Small intestine (tissue), 7 donors: ENCODE measurements around the gene KIF25. TPM values are rescaled to one million over a fixed set of nuclear protein-coding genes. Genes with fewer than 3 reads are reported as not detected.

Source experiments
- DNase-seq, 2 donors: peaks; one replicate each; pipeline versions ENCODE4 v3.0.0 to v3.0.0-alpha.2; 2013
- FAIRE-seq: peaks from 2 replicates; lab custom pipeline; 2012; peaks lifted over from hg19 to GRCh38; lab: Jason Lieb, UNC
- H3K27ac ChIP-seq, 3 donors: one replicate each; pipeline ENCODE4 v1.5.1; 2013; ENCODE audit warnings: low read length in 2 of 3, mild to moderate bottlenecking in 2 of 3, control low read depth in 1 of 3, inconsistent platforms in 1 of 3, low read depth in 1 of 3, moderate library complexity in 1 of 3
- H3K27me3 ChIP-seq, 3 donors: one replicate each; pipeline ENCODE4 v1.6.1; 2013; ENCODE audit warnings: low read length in 3 of 3, inconsistent platforms in 1 of 3; ENCODE audit not compliant: control insufficient read depth in 3 of 3, insufficient read depth in 3 of 3
- H3K36me3 ChIP-seq, 3 donors: one replicate each; pipeline ENCODE4 v1.6.1; 2013; ENCODE audit warnings: low read length in 3 of 3, inconsistent platforms in 1 of 3, low read depth in 1 of 3, mild to moderate bottlenecking in 1 of 3, moderate library complexity in 1 of 3; ENCODE audit not compliant: control insufficient read depth in 3 of 3, insufficient read depth in 2 of 3
- H3K4me1 ChIP-seq, 3 donors: one replicate each; pipeline ENCODE4 v1.6.1; 2013; ENCODE audit warnings: low read length in 2 of 3, inconsistent platforms in 1 of 3, low read depth in 1 of 3, mild to moderate bottlenecking in 1 of 3, moderate library complexity in 1 of 3; ENCODE audit not compliant: control insufficient read depth in 3 of 3, insufficient read depth in 2 of 3
- H3K4me3 ChIP-seq, 3 donors: one replicate each; pipeline ENCODE4 v1.5.1; 2013; ENCODE audit warnings: low read length in 3 of 3, control low read depth in 1 of 3, inconsistent platforms in 1 of 3, low read depth in 1 of 3, mild to moderate bottlenecking in 1 of 3, moderate library complexity in 1 of 3
- H3K9me3 ChIP-seq, 2 donors: one replicate each; pipeline ENCODE4 v1.6.1; 2013; ENCODE audit warnings: low read depth in 1 of 2, low read length in 1 of 2; ENCODE audit not compliant: control insufficient read depth in 2 of 2, insufficient read depth in 1 of 2
- WGBS, 3 donors: extraction: QIAGEN DNeasy Blood & Tissue Kit; methylation state at CpG; one replicate each; pipeline ENCODE4 v1.1.7; 2013; 5-methylcytosine and 5-hydroxymethylcytosine counted together
- polyA plus RNA-seq, 4 donors: library from polyadenylated mRNA; stranded (reverse) in 3 of 4; unstranded in 1 of 4; fragments of 200-250 nt in 3 of 4; fragments of 120-200 nt in 1 of 4; gene quantifications; one replicate each; pipeline versions ENCODE4 v1.2.1 to v1.2.3, GENCODE V29; 2013
- donor health status: healthy with polysubstance abuse.
- donor health status: control.
- donor health status: control.
- donor health status: Bipolar disorder and iron deficiency.
- donor health status: healthy.

KIF25 gene
- polyA plus RNA-seq, 4 donors: 0.16 to 0.66 TPM; not detected in 2

- no peak overlapping the region for H3K27ac ChIP-seq
- 94 to 96% (median 94%) methylated on average over 37 to 39 of the region's 39 CpGs for WGBS, 3 donors
- DNase-seq (no peak), FAIRE-seq (no peak)
- no peaks in the 10 kb centered on the region for H3K27me3 ChIP-seq
- peaks cover 0 to 28% of the 10 kb centered on the region in 2 donors for H3K9me3 ChIP-seq
- no peaks in the 10 kb centered on the region for H3K36me3 ChIP-seq
- H3K4me1 ChIP-seq: no peaks in the 10 kb centered on the region
- H3K4me3 ChIP-seq: no peak overlapping the region
These were observed 11.4 kb upstream of the KIF25 start for GRCh38 chr6:167985911-167986595.

- H3K9me3 ChIP-seq: peaks cover 0 to 28% of the 10 kb centered on the region in 2 donors
These were observed 9.9 kb upstream of the KIF25 start for GRCh38 chr6:167987396-167988153.

GRCh38 chr6:167988154-167988495 is 9.3 kb upstream of the KIF25 start:
- Histone ChIP-seq H3K36me3 (no peaks in the 10 kb centered on the region), H3K27ac (no peak overlapping the region), H3K27me3 (no peaks in the 10 kb centered on the region), H3K4me1 (no peaks in the 10 kb centered on the region), H3K9me3 (peaks cover 0 to 28% of the 10 kb centered on the region in 2 donors), H3K4me3 (no peak overlapping the region)
- DNase-seq (no peak), FAIRE-seq (no peak)
- 71 to 79% (median 74%) methylated on average over 5 of the region's 5 CpGs for WGBS, 3 donors

More at GRCh38 chr6:167987396-167988153, 9.9 kb upstream of the KIF25 start:
- Histone ChIP-seq H3K27me3 (no peaks in the 10 kb centered on the region), H3K4me3 (no peak overlapping the region), H3K4me1 (no peaks in the 10 kb centered on the region), H3K27ac (no peak overlapping the region), H3K36me3 (no peaks in the 10 kb centered on the region)
- WGBS, 3 donors: 90 to 93% (median 92%) methylated on average over 35 of the region's 35 CpGs
- DNase-seq (no peak), FAIRE-seq (no peak)

- WGBS, 3 donors: 92 to 94% (median 93%) methylated on average over 34 to 36 of the region's 36 CpGs
- H3K4me1 ChIP-seq: no peaks in the 10 kb centered on the region
- H3K4me3 ChIP-seq: no peak overlapping the region
- H3K9me3 ChIP-seq: peaks cover 0 to 26% of the 10 kb centered on the region in 2 donors
- DNase-seq (no peak), FAIRE-seq (no peak)
- no peaks in the 10 kb centered on the region for H3K27me3 ChIP-seq
- H3K27ac ChIP-seq: no peak overlapping the region
- no peaks in the 10 kb centered on the region for H3K36me3 ChIP-seq
These were observed 8.3 kb upstream of the KIF25 start for GRCh38 chr6:167988945-167989841.

- no peak overlapping the region for H3K27ac ChIP-seq
- WGBS, 3 donors: 93 to 95% (median 93%) methylated on average over 75 of the region's 75 CpGs
- no peaks in the 10 kb centered on the region for H3K27me3 ChIP-seq
- H3K4me3 ChIP-seq: no peak overlapping the region
- H3K36me3 ChIP-seq: no peaks in the 10 kb centered on the region
- no peaks in the 10 kb centered on the region for H3K4me1 ChIP-seq
- DNase-seq (no peak), FAIRE-seq (no peak)
- peaks cover 0 to 19% of the 10 kb centered on the region in 2 donors for H3K9me3 ChIP-seq
These were observed 7.2 kb upstream of the KIF25 start for GRCh38 chr6:167990016-167990945.

GRCh38 chr6:167993169-167993568 is 4.3 kb upstream of the KIF25 start:
- H3K36me3 ChIP-seq: no peaks in the 10 kb centered on the region
- H3K4me1 ChIP-seq: no peaks in the 10 kb centered on the region
- H3K27ac ChIP-seq: no peak overlapping the region
- 85 to 91% (median 90%) methylated on average over 16 of the region's 16 CpGs for WGBS, 3 donors
- FAIRE-seq (no peak), DNase-seq (no peak)
- H3K9me3 ChIP-seq: peaks cover 0 to 7% of the 10 kb centered on the region in 2 donors
- H3K27me3 ChIP-seq: no peaks in the 10 kb centered on the region
- H3K4me3 ChIP-seq: no peak overlapping the region

- Histone ChIP-seq H3K4me3 (no peak overlapping the region), H3K9me3 (peaks cover 0 to 4% of the 10 kb centered on the region in 2 donors), H3K4me1 (no peaks in the 10 kb centered on the region), H3K27ac (no peak overlapping the region), H3K36me3 (no peaks in the 10 kb centered on the region), H3K27me3 (no peaks in the 10 kb centered on the region)
- WGBS, 3 donors: 76 to 87% (median 78%) methylated on average over 11 of the region's 11 CpGs
- DNase-seq (no peak), FAIRE-seq (no peak)
These were observed 3.6 kb upstream of the KIF25 start for GRCh38 chr6:167993831-167994230.
